ENCODE data around the gene NTMT2.

DNA sequence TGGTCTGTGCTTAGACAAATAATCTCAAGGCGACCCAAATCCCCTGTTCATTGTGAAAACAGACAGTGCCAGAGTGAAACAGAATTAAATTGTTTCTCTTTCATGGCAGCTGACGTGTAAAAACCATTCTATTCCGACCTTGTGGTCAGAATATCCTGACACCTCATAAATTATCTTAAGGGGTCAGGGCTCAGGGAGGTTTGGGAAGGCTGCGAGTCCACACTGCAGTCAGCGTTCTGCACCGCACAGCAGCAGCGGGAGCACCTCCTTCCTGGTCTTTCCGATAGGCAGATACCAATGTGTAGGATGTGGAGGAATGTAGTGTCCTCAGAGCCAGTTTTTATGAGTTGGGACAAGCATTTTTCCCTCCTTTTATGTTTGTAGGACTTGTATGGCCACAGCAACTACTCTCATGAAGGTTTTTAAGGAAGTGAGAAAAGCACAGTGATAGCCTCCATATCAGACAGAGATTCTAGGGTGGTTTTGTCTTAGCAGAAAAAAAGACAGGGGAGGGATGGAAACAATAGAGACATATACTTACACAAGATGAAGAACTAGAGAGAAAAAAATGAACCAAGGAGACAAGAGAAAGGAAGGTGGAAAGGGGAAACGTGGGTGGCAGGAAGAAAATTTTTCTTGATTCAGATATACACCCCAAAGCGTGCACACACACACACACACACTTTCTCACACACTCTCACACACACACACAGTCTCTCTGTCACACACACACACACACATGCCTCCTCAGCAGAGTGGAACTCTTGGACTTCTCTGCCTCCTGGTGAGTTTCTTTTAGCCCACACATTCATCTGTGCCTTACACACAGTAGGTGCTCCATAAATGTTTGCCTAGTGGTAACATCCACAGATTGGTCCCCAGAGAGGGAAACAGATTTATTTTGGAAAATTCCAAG, 68.6 kb downstream of the NTMT2 start:
- no peak for TF ChIP-seq CREB1 (IDR thresholded peaks at IDR 0.05; ENCODE audit: low read depth)
- TF ChIP-seq, protein P1, sequence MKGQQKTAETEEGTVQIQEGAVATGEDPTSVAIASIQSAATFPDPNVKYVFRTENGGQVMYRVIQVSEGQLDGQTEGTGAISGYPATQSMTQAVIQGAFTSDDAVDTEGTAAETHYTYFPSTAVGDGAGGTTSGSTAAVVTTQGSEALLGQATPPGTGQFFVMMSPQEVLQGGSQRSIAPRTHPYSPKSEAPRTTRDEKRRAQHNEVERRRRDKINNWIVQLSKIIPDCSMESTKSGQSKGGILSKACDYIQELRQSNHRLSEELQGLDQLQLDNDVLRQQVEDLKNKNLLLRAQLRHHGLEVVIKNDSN (IDR thresholded peaks at IDR 0.05) = no peak
- no peak for TF ChIP-seq YY1 (IDR thresholded peaks at IDR 0.05; ENCODE audit: low read depth)
- TF ChIP-seq, protein P2, sequence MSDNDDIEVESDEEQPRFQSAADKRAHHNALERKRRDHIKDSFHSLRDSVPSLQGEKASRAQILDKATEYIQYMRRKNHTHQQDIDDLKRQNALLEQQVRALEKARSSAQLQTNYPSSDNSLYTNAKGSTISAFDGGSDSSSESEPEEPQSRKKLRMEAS (IDR thresholded peaks at IDR 0.05) = no peak
